Kidney (tissue), 14 donors: Measurements from ENCODE around the gene MYH9. TPM values are rescaled to one million over a fixed set of nuclear protein-coding genes. Genes with fewer than 3 reads are reported as not detected.

ENCODE experiments used
- DNase-seq, 5 donors: peaks; one replicate each; pipeline ENCODE4 v3.0.0-alpha.2; 2013 to 2020
- FAIRE-seq: peaks from 2 replicates; lab custom pipeline; 2012; peaks lifted over from hg19 to GRCh38; lab: Jason Lieb, UNC
- H3K27ac ChIP-seq, 2 donors: one replicate each; pipeline ENCODE4 v1.7.0; 2013; ENCODE audit warnings: low read depth in 2 of 2, low read length in 2 of 2, inconsistent platforms in 1 of 2
- H3K27me3 ChIP-seq: one replicate; pipeline ENCODE4 v1.7.1; 2013; ENCODE audit warnings: low read length, inconsistent platforms; ENCODE audit not compliant: control insufficient read depth, insufficient read depth
- H3K36me3 ChIP-seq, 3 donors: one replicate each; pipeline versions ENCODE4 v1.7.0 to v1.7.1; 2013; ENCODE audit warnings: low read length in 3 of 3, control low read depth in 1 of 3, inconsistent platforms in 1 of 3; ENCODE audit not compliant: insufficient read depth in 3 of 3, control insufficient read depth in 2 of 3
- H3K4me1 ChIP-seq, 3 donors: one replicate each; pipeline versions ENCODE4 v1.7.0 to v1.7.1; 2013; ENCODE audit warnings: low read length in 3 of 3, inconsistent platforms in 1 of 3, low read depth in 1 of 3; ENCODE audit not compliant: control insufficient read depth in 2 of 3, insufficient read depth in 2 of 3
- H3K4me3 ChIP-seq, 3 donors: one replicate each; pipeline versions ENCODE4 v1.7.0 to v1.8.1; 2013; ENCODE audit warnings: low read length in 3 of 3, control low read depth in 1 of 3, inconsistent platforms in 1 of 3
- H3K9ac ChIP-seq, 3 donors: one replicate each; pipeline versions ENCODE4 v1.7.0 to v1.7.1; 2013; ENCODE audit warnings: low read length in 3 of 3, control low read depth in 1 of 3, inconsistent platforms in 1 of 3
- H3K9me3 ChIP-seq, 3 donors: one replicate each; pipeline versions ENCODE4 v1.7.0 to v1.7.1; 2013; ENCODE audit warnings: low read length in 3 of 3, control low read depth in 1 of 3, inconsistent platforms in 1 of 3; ENCODE audit not compliant: control insufficient read depth in 2 of 3, insufficient read depth in 1 of 3
- intact Hi-C: fragments of 100-400 bp; cut with DNase I; formaldehyde crosslinking; loops from one replicate; pipeline ENCODE4 v1.11.1; 2022
- microRNA-seq: library from miRNA; unstranded; fragments of <30 nt; microRNA quantifications from one replicate; pipeline ENCODE4 v1.2.0, GENCODE V29; 2020
- polyA plus RNA-seq: library from polyadenylated mRNA; stranded (reverse); fragments of 350-450 nt; fragmentation: Illumina TruSeq; extraction: RNeasy Lipid Tissue Mini Kit (QIAGEN cat#74804); gene quantifications from one replicate; pipeline ENCODE4 v1.2.3, GENCODE V29; 2014; ENCODE audit warnings: low read depth, low replicate concordance; ENCODE audit not compliant: insufficient read depth
- total RNA-seq: library from RNA; stranded (reverse); fragmentation: NEBNext Ultra II Directional; extraction: Animal tissue kit (Norgen Biotek cat#: 25700); gene quantifications from one replicate; pipeline ENCODE4 v1.2.1, GENCODE V29; 2021
- TF ChIP-seq, protein P1 (sequence below): IDR thresholded peaks from 3 replicates; pipeline ENCODE4 v1.5.1; 2012; ENCODE audit warnings: mild to moderate bottlenecking, moderate library complexity, borderline replicate concordance; ENCODE audit not compliant: insufficient read depth; ENCODE audit errors: extremely low read depth
- donor health status: control.
- donor health status: control.
- donor health status: control.
- donor health status: control.
- donor health status: control.
- donor health status: DM: yes; HTN: yes; CAD: no.
- donor health status: Normal renal cell carcinoma (clear cell type).

The MYH9 gene
- total and polyA plus RNA-seq, 2 donors from 2014 or later, result 85.2 to 655 TPM

DNA sequence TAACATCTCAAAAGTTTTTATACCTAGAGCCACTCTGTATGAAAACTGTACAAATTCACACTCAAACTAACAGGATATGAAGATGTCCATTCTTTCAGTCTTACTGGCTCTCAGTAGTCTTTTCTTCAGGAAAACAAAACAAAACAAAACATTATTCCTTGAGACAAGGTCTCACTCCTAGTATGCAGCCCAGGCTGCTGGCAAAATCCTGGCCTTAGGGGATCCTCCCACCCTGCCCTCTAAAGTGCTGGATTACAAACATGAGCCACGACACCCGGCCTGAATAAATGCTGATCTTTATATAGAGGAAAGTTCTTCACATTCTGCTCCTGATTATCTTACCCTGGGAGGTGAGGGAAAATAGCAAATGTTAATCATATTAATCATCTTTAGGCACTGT, 153.6 kb downstream of the MYH9 start:
- no peaks in the 10 kb centered on the region for H3K9me3 ChIP-seq
- H3K4me1 ChIP-seq, result peaks cover 0 to 18% (median 5%) of the 10 kb centered on the region in 3 donors
- peaks cover 2 to 11% (median 10%) of the 10 kb centered on the region in 3 donors for H3K36me3 ChIP-seq
- TF ChIP-seq, protein P1, sequence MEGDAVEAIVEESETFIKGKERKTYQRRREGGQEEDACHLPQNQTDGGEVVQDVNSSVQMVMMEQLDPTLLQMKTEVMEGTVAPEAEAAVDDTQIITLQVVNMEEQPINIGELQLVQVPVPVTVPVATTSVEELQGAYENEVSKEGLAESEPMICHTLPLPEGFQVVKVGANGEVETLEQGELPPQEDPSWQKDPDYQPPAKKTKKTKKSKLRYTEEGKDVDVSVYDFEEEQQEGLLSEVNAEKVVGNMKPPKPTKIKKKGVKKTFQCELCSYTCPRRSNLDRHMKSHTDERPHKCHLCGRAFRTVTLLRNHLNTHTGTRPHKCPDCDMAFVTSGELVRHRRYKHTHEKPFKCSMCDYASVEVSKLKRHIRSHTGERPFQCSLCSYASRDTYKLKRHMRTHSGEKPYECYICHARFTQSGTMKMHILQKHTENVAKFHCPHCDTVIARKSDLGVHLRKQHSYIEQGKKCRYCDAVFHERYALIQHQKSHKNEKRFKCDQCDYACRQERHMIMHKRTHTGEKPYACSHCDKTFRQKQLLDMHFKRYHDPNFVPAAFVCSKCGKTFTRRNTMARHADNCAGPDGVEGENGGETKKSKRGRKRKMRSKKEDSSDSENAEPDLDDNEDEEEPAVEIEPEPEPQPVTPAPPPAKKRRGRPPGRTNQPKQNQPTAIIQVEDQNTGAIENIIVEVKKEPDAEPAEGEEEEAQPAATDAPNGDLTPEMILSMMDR, result no peak
- H3K27ac ChIP-seq, result no peak overlapping the region
- no peaks in the 10 kb centered on the region for H3K27me3 ChIP-seq
- FAIRE-seq, result no peak
- DNase-seq, result no peak
- intact Hi-C loops, result no loop called here
- H3K4me3 ChIP-seq, result no peak overlapping the region
- H3K9ac ChIP-seq, result no peak overlapping the region

DNA sequence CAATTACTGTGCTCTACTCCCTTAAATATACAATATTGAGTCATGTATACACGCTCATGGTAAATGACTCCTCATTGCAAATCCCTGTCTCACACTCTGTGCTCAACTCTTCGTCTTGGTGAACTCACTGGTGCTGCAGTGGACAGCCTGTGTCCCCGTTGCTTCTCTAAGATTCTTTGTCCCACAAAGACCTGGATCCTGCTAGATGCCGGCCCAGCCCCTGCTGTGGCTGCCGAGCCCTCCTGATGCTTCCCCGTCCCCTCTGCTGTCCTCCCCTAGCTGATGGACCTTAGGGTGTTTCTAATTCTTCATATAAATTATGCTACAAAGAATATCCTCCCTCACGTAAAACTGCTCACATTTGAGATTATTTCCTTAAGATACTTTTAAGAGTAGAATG, 154.0 kb downstream of the MYH9 start:
- Histone ChIP-seq H3K27ac (no peak overlapping the region), H3K36me3 (peaks cover 2 to 13% (median 10%) of the 10 kb centered on the region in 3 donors), H3K9me3 (no peaks in the 10 kb centered on the region), H3K9ac (no peak overlapping the region), H3K27me3 (no peaks in the 10 kb centered on the region), H3K4me3 (no peak overlapping the region), H3K4me1 (peaks cover 0 to 18% (median 5%) of the 10 kb centered on the region in 3 donors)
- FAIRE-seq (no peak), DNase-seq (no peak)
- intact Hi-C loops, result no loop called here
- TF ChIP-seq, protein P1, result no peak

DNA sequence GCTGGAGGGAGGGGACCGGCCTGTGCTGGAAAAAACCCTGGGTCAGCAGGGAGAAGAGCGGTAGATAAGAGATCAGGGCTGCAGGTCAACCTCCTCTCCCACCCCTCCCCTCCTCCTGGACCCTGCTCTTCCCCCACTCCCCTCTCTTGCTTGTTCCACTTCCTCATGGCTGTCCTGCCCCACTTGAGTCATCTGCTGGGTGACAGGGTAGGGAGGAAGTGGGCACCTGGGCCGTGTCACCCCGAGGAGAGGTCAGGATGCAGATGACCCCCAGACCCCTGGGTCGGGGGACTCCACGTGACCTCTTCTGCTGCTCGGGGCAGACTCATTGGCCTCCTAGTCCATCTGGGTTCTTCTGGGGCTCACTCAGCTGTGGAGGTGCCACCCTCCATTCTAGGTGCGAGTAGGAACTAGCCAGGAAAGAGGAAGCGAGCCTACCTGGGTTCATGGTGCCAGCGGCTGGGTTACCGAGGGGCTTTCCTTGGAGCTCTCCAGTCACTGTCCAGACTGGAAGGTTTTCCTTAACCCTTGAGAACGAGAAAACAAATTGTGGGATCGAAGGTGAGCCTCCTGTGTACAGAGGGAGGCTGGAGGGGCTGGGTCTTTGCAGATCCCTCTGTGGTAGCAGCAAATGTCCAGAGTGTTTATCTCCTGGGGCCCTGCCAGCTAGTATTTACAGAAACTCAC, 154.9 kb downstream of the MYH9 start:
- no peak for FAIRE-seq

More for the DNA sequence above, 154.9 kb downstream of the MYH9 start:
- intact Hi-C loops, result no loop called here
- DNase-seq, result no peak
- Histone ChIP-seq H3K27ac (no peak overlapping the region), H3K36me3 (peaks cover 2 to 18% (median 10%) of the 10 kb centered on the region in 3 donors), H3K9me3 (no peaks in the 10 kb centered on the region), H3K4me1 (peaks cover 0 to 14% (median 0%) of the 10 kb centered on the region in 3 donors), H3K9ac (no peak overlapping the region), H3K27me3 (no peaks in the 10 kb centered on the region), H3K4me3 (no peak overlapping the region)
- TF ChIP-seq, protein P1, result no peak

Small RNAs within 50 kb of the gene (microRNA-seq; reads per million reads assigned to microRNA genes)
- gene MIR6819, result not detected

Other genes starting within 250 kb of the MYH9 start
- gene APOL3, start 227.2 kb downstream of the MYH9 start, total RNA-seq, result 43.7 TPM
- gene APOL3, start 227.2 kb downstream of the MYH9 start, polyA plus RNA-seq, result 25.1 TPM
- gene APOL4, start 186.2 kb downstream of the MYH9 start, total RNA-seq, result 8.7 TPM
- 6.1 TPM for gene APOL4, start 186.2 kb downstream of the MYH9 start, polyA plus RNA-seq
- gene APOL2, start 148.4 kb downstream of the MYH9 start, total RNA-seq, result 48.8 TPM
- 34.8 TPM for gene APOL2, start 148.4 kb downstream of the MYH9 start, polyA plus RNA-seq
- gene APOL1, start 134.8 kb downstream of the MYH9 start, total RNA-seq, result 160 TPM
- gene APOL1, start 134.8 kb downstream of the MYH9 start, polyA plus RNA-seq, result 51.8 TPM
- 72.8 TPM for gene TXN2, start 93.7 kb upstream of the MYH9 start, total RNA-seq
- 194 TPM for gene TXN2, start 93.7 kb upstream of the MYH9 start, polyA plus RNA-seq
- gene FOXRED2, start 119.1 kb upstream of the MYH9 start, total RNA-seq, result 8.5 TPM
- 6.5 TPM for gene FOXRED2, start 119.1 kb upstream of the MYH9 start, polyA plus RNA-seq
- gene EIF3D, start 141.2 kb upstream of the MYH9 start, total RNA-seq, result 140 TPM
- 129 TPM for gene EIF3D, start 141.2 kb upstream of the MYH9 start, polyA plus RNA-seq